Activated T-cell treated with anti-CD3 and anti-CD28 coated beads, Interleukin-2, amount 50 U/mL, for 72 hours (primary cell): Measurements from ENCODE around the gene ABCD1. TPM values are rescaled to one million over a fixed set of nuclear protein-coding genes. Genes with fewer than 3 reads are reported as not detected.
A peak's percentile ranks its signal among the peaks of the same experiment; 100 is the strongest.

Source experiments
- ATAC-seq, 2 donors: fragments of 150-1000 bp; cut with Tn5 transposase; replicated peaks in 1 of 2; 2 replicates each; pipeline ENCODE4 v1.10.0; 2021; ENCODE audit warnings: moderate library complexity in 2 of 2, mild to moderate bottlenecking in 1 of 2
- DNase-seq, 2 donors: peaks; one replicate each; pipeline ENCODE4 v3.0.0; 2021 to 2022; ENCODE audit warnings: mixed read lengths in 1 of 2
- H3K27ac Mint-ChIP-seq: one replicate; pipeline ENCODE4 v1.8.0; 2022; ENCODE audit warnings: mild to moderate bottlenecking, moderate library complexity, mixed read lengths
- H3K27me3 Mint-ChIP-seq: one replicate; pipeline ENCODE4 v1.8.0; 2022; ENCODE audit warnings: low read depth, mixed read lengths
- H3K36me3 Mint-ChIP-seq, 2 donors: one replicate each; pipeline ENCODE4 v1.8.0; 2022; ENCODE audit warnings: mixed read lengths in 2 of 2, mild to moderate bottlenecking in 1 of 2; ENCODE audit not compliant: insufficient read depth in 2 of 2
- H3K4me1 Mint-ChIP-seq: one replicate; pipeline ENCODE4 v1.8.0; 2022; ENCODE audit warnings: low read depth, mixed read lengths
- H3K4me3 Mint-ChIP-seq, 2 donors: one replicate each; pipeline ENCODE4 v1.8.0; 2022; ENCODE audit warnings: mild to moderate bottlenecking in 2 of 2, mixed read lengths in 2 of 2, moderate library complexity in 2 of 2
- H3K9me3 Mint-ChIP-seq, 2 donors: one replicate each; pipeline ENCODE4 v1.8.0; 2022; ENCODE audit warnings: mixed read lengths in 2 of 2
- total RNA-seq, 2 donors: library from RNA; stranded (reverse); gene quantifications; one replicate each; pipeline ENCODE4 v1.2.3, GENCODE V29; 2022

The ABCD1 gene
- total RNA-seq, 2 donors from 2014 or later = 8.0 to 8.3 TPM

DNA sequence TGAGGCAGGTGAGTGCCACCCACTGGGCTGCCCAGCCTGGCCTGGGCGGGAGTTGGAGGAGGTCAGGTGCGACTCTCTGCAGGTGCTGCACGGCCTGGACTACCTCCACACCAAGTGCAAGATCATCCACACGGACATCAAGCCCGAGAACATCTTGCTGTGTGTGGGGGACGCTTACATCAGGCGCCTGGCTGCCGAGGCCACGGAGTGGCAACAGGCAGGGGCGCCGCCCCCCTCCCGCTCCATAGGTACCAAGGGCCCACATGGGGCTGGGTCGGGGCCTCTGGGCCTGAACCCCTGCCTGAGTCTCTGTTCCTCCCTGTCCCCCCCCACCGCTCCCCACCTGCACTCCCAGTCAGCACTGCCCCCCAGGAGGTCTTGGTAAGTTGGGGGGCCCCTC is 58.2 kb downstream of the ABCD1 start:
- Mint-ChIP-seq H3K27me3 (peaks cover 12% of the 10 kb centered on the region), H3K9me3 (no peaks in the 10 kb centered on the region), H3K4me1 (peaks cover 5% of the 10 kb centered on the region), H3K36me3 (no peaks in the 10 kb centered on the region), H3K4me3 (no peak overlapping the region), H3K27ac (no peak overlapping the region)
- DNase-seq (no peak), ATAC-seq (no peak)

- H3K4me1 Mint-ChIP-seq = peaks cover 5% of the 10 kb centered on the region
- DNase-seq (no peak), ATAC-seq (no peak)
- H3K36me3 Mint-ChIP-seq = no peaks in the 10 kb centered on the region
- H3K27me3 Mint-ChIP-seq = peaks cover 12% of the 10 kb centered on the region
- no peak overlapping the region for H3K4me3 Mint-ChIP-seq
- no peak overlapping the region for H3K27ac Mint-ChIP-seq
- H3K9me3 Mint-ChIP-seq = no peaks in the 10 kb centered on the region
Observed at GRCh38 chrX:153783378-153784013, 58.8 kb downstream of the ABCD1 start.

DNA sequence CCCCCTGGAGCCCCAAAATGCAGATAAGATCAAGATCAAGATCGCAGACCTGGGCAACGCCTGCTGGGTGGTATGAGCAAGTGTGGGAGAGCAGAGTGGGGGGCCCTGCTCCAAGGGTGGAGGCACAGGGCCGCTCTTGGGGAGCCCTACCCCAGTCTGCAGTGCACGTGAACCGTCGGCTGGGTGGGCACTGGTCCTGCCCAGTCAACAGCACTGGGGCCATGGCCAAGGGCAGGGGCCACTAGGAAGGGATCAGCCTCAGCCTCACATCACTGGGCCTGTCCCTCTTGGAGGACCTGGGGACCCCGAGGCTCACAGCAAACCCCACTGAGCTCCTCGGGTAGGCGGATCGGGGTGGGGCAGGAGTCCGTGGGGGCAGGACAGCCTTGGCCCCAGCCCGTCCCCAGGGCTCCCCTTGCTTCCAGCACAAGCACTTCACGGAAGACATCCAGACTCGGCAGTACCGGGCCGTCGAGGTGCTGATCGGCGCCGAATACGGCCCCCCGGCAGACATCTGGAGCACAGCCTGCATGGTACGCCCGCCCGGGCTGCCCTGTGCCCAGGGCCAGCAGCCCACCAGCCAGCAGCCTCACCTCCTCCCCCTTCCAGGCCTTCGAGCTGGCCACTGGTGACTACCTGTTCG is 59.8 kb downstream of the ABCD1 start:
- Mint-ChIP-seq H3K9me3 (no peaks in the 10 kb centered on the region), H3K36me3 (no peaks in the 10 kb centered on the region), H3K4me1 (peaks cover 5% of the 10 kb centered on the region), H3K27ac (no peak overlapping the region), H3K27me3 (peaks cover 11% of the 10 kb centered on the region), H3K4me3 (no peak overlapping the region)
- no peak for DNase-seq
- ATAC-seq = no peak

- ATAC-seq (no peak), DNase-seq (no peak)
- Mint-ChIP-seq H3K36me3 (peaks cover 0 to 4% of the 10 kb centered on the region in 2 donors), H3K27me3 (no peaks in the 10 kb centered on the region), H3K4me1 (no peaks in the 10 kb centered on the region), H3K9me3 (no peaks in the 10 kb centered on the region), H3K27ac (no peak overlapping the region), H3K4me3 (no peak overlapping the region)
Observed at GRCh38 chrX:153786669-153787068, 62.0 kb downstream of the ABCD1 start.

GRCh38 chrX:153789654-153790053 is 65.0 kb downstream of the ABCD1 start:
- H3K36me3 Mint-ChIP-seq = peaks cover 2 to 4% of the 10 kb centered on the region in 2 donors
- no peak overlapping the region for H3K27ac Mint-ChIP-seq
- H3K27me3 Mint-ChIP-seq = no peaks in the 10 kb centered on the region
- ATAC-seq (no peak), DNase-seq (no peak)
- H3K9me3 Mint-ChIP-seq = no peaks in the 10 kb centered on the region
- H3K4me1 Mint-ChIP-seq = peaks cover 9% of the 10 kb centered on the region
- no peak overlapping the region for H3K4me3 Mint-ChIP-seq

GRCh38 chrX:153791104-153791852 is 66.6 kb downstream of the ABCD1 start:
- H3K9me3 Mint-ChIP-seq = no peaks in the 10 kb centered on the region
- DNase-seq = no peak
- H3K4me3 Mint-ChIP-seq = no peak overlapping the region
- peaks cover 15% of the 10 kb centered on the region for H3K4me1 Mint-ChIP-seq
- H3K27me3 Mint-ChIP-seq = no peaks in the 10 kb centered on the region
- H3K36me3 Mint-ChIP-seq = peaks cover 2 to 9% of the 10 kb centered on the region in 2 donors
- no peak overlapping the region for H3K27ac Mint-ChIP-seq
- no peak for ATAC-seq

GRCh38 chrX:153792368-153792767 is 67.7 kb downstream of the ABCD1 start:
- Mint-ChIP-seq H3K4me3 (no peak overlapping the region), H3K9me3 (no peaks in the 10 kb centered on the region), H3K4me1 (peaks cover 21% of the 10 kb centered on the region), H3K27ac (no peak overlapping the region), H3K36me3 (peaks cover 2 to 10% of the 10 kb centered on the region in 2 donors), H3K27me3 (no peaks in the 10 kb centered on the region)
- DNase-seq (no peak), ATAC-seq (no peak)

- Mint-ChIP-seq H3K9me3 (no peaks in the 10 kb centered on the region), H3K36me3 (peaks cover 2 to 12% of the 10 kb centered on the region in 2 donors), H3K27ac (peak overlapping the region; percentile 92), H3K4me3 (peak overlapping the region; percentile 87 to 96), H3K4me1 (peaks cover 21% of the 10 kb centered on the region), H3K27me3 (no peaks in the 10 kb centered on the region)
- DNase-seq (no peak), ATAC-seq (no peak)
Observed at GRCh38 chrX:153793291-153793690, 68.6 kb downstream of the ABCD1 start.

Other genes with a start within 250 kb of the ABCD1 start
- not detected for gene BGN, start 229.9 kb upstream of the ABCD1 start, total RNA-seq
- gene ATP2B3, start 207.2 kb upstream of the ABCD1 start, total RNA-seq = not detected
- 10 to 100 TPM; 16.8 to 20.3 TPM for gene CCNQ, start 125.7 kb upstream of the ABCD1 start, total RNA-seq
- not detected for gene DUSP9, start 77.7 kb upstream of the ABCD1 start, total RNA-seq
- 1 to 10 TPM in 1 of 2 donors, under 1 TPM in 1; 0.50 to 1.2 TPM for gene PNCK, start 51.0 kb upstream of the ABCD1 start, total RNA-seq
- gene SLC6A8, start 36.9 kb upstream of the ABCD1 start, total RNA-seq = 1 to 10 TPM; 1.8 to 2.2 TPM
- 10 to 100 TPM; 91.5 to 94.1 TPM for gene BCAP31, start 469 bp upstream of the ABCD1 start, total RNA-seq
- gene PLXNB3, start 39.4 kb downstream of the ABCD1 start, total RNA-seq = 1 to 10 TPM in 1 of 2 donors, under 1 TPM in 1; 0.77 to 1.7 TPM
- not detected for gene SRPK3, start 56.2 kb downstream of the ABCD1 start, total RNA-seq
- 10 to 100 TPM; 34.0 to 41.0 TPM for gene IDH3G, start 69.5 kb downstream of the ABCD1 start, total RNA-seq
- gene SSR4, start 69.8 kb downstream of the ABCD1 start, total RNA-seq = 100 to 1,000 TPM; 150 to 192 TPM
- 1 to 10 TPM in 1 of 2 donors, under 1 TPM in 1; 0.82 to 5.0 TPM for gene PDZD4, start 105.7 kb downstream of the ABCD1 start, total RNA-seq
- 1 to 10 TPM; 1.8 to 2.1 TPM for gene L1CAM, start 161.3 kb downstream of the ABCD1 start, total RNA-seq
- gene AVPR2, start 179.8 kb downstream of the ABCD1 start, total RNA-seq = not detected
- 100 to 1,000 TPM; 147 to 158 TPM for gene ARHGAP4, start 201.4 kb downstream of the ABCD1 start, total RNA-seq
- gene NAA10, start 210.2 kb downstream of the ABCD1 start, total RNA-seq = 10 to 100 TPM; 76.7 to 94.1 TPM
- 10 to 100 TPM; 11.6 to 13.9 TPM for gene RENBP, start 219.8 kb downstream of the ABCD1 start, total RNA-seq
- gene HCFC1, start 247.0 kb downstream of the ABCD1 start, total RNA-seq = 10 to 100 TPM; 59.3 to 65.8 TPM
- 1 to 10 TPM; 9.1 to 9.8 TPM for gene TMEM187, start 247.9 kb downstream of the ABCD1 start, total RNA-seq